ENCODE measurements around the gene GPS1. TPM values are rescaled to one million over a fixed set of nuclear protein-coding genes. Genes with fewer than 3 reads are reported as not detected.

The GPS1 gene
- total RNA-seq, 2 experiments from 2014 or later = 82.7 to 88.6 TPM

- no peak for TF ChIP-seq CTCF (IDR thresholded peaks at IDR 0.05)
- ChIA-PET CTCF (interaction anchor here (2.2 kb wide), 1 partner anchor 29 kb away, joined by 5 read pairs; no protein-coding TSS in a partner anchor), POLR2A (interaction anchor here (0.7 to 1.9 kb wide), 6 partner anchors 10 to 167 kb away, joined by 3 to 4 read pairs (median 3); partner anchors contain the start of gene FASN)
- Mint-ChIP-seq H3K4me3 (no peak overlapping the region), H3K9me3 (no peaks in the 10 kb centered on the region), H3K4me1 (ENCODE audit: low read depth) (peaks cover 8% of the 10 kb centered on the region), H3K27ac (no peak overlapping the region), H3K27me3 (no peaks in the 10 kb centered on the region), H3K36me3 (ENCODE audit: low read depth) (peaks cover 3% of the 10 kb centered on the region)
- no peak for DNase-seq
- no peak for ATAC-seq
- intact Hi-C loops (cut with micrococcal nuclease) = no loop called here
Measured at GRCh38 chr17:82059272-82060000, 7.7 kb downstream of the GPS1 start.

GRCh38 chr17:82060001-82060380 lies 8.3 kb downstream of the GPS1 start:
- TF ChIP-seq CTCF (IDR thresholded peaks at IDR 0.05) = no peak
- Mint-ChIP-seq H3K4me3 (no peak overlapping the region), H3K36me3 (ENCODE audit: low read depth) (peaks cover 1% of the 10 kb centered on the region), H3K4me1 (ENCODE audit: low read depth) (peaks cover 9% of the 10 kb centered on the region), H3K27me3 (no peaks in the 10 kb centered on the region), H3K27ac (no peak overlapping the region), H3K9me3 (no peaks in the 10 kb centered on the region)
- ATAC-seq (no peak), DNase-seq (no peak)
- ChIA-PET CTCF (interaction anchor here (2.2 kb wide), 1 partner anchor 30 kb away, joined by 5 read pairs; no protein-coding TSS in a partner anchor), POLR2A (interaction anchor here (1.0 to 1.9 kb wide), 4 partner anchors 11 to 39 kb away, joined by 3 to 4 read pairs (median 4); partner anchors contain the start of gene FASN)
- intact Hi-C loops (cut with micrococcal nuclease) = no loop called here

- ChIA-PET CTCF (interaction anchor here (2.2 kb wide), 1 partner anchor 30 kb away, joined by 5 read pairs; no protein-coding TSS in a partner anchor), POLR2A (interaction anchor here (1.2 to 7.4 kb wide), 3 partner anchors 8 to 28 kb away, joined by 4 to 98 read pairs (median 4); partner anchors contain the start of genes GPS1 and RFNG)
- DNase-seq = no peak
- Mint-ChIP-seq H3K36me3 (ENCODE audit: low read depth) (peaks cover 1% of the 10 kb centered on the region), H3K27me3 (no peaks in the 10 kb centered on the region), H3K4me1 (ENCODE audit: low read depth) (peaks cover 9% of the 10 kb centered on the region), H3K4me3 (no peak overlapping the region), H3K27ac (no peak overlapping the region), H3K9me3 (no peaks in the 10 kb centered on the region)
- intact Hi-C loops (cut with micrococcal nuclease) = no loop called here
- ATAC-seq = no peak
- no peak for TF ChIP-seq CTCF (IDR thresholded peaks at IDR 0.05)
Measured at GRCh38 chr17:82060614-82061013, 8.9 kb downstream of the GPS1 start.

GRCh38 chr17:82061047-82061925 lies 9.6 kb downstream of the GPS1 start:
- CTCF ChIA-PET = interaction anchor here (2.2 kb wide), 1 partner anchor 31 kb away, joined by 5 read pairs; no protein-coding TSS in a partner anchor
- no peaks in the 10 kb centered on the region for H3K9me3 Mint-ChIP-seq
- no peak for ATAC-seq
- POLR2A ChIA-PET = interaction anchor here (0.9 to 7.4 kb wide), 3 partner anchors 9 to 27 kb away, joined by 4 to 98 read pairs (median 6); partner anchors contain the start of genes GPS1 and RFNG
- DNase-seq = no peak
- H3K4me1 Mint-ChIP-seq (ENCODE audit: low read depth) = peaks cover 11% of the 10 kb centered on the region
- no peak overlapping the region for H3K4me3 Mint-ChIP-seq
- H3K27me3 Mint-ChIP-seq = no peaks in the 10 kb centered on the region
- H3K36me3 Mint-ChIP-seq (ENCODE audit: low read depth) = peaks cover 1% of the 10 kb centered on the region
- no peak for TF ChIP-seq CTCF (IDR thresholded peaks at IDR 0.05)
- no peak overlapping the region for H3K27ac Mint-ChIP-seq
- intact Hi-C loops (cut with micrococcal nuclease) = no loop called here
